DMS53 treated with DMSO at 0.1 percent for 48 hours (cell line): ENCODE results near the gene CALR.
"Not testable (repeated sequence)": the region's sequence is repeated elsewhere in the genome, so short reads cannot be mapped to it uniquely, and the experiment has no call there.

Experiments
- DNase-seq: peaks from one replicate; lab custom pipeline; 2025; ENCODE audit not compliant: unreplicated experiment; lab: John Stamatoyannopoulos, UW

The CALR gene

GRCh38 chr19:12952488-12953137, 14.2 kb downstream of the CALR start:
- no peak for DNase-seq

GRCh38 chr19:12953138-12953798, 14.9 kb downstream of the CALR start:
- DNase-seq = no peak

DNA sequence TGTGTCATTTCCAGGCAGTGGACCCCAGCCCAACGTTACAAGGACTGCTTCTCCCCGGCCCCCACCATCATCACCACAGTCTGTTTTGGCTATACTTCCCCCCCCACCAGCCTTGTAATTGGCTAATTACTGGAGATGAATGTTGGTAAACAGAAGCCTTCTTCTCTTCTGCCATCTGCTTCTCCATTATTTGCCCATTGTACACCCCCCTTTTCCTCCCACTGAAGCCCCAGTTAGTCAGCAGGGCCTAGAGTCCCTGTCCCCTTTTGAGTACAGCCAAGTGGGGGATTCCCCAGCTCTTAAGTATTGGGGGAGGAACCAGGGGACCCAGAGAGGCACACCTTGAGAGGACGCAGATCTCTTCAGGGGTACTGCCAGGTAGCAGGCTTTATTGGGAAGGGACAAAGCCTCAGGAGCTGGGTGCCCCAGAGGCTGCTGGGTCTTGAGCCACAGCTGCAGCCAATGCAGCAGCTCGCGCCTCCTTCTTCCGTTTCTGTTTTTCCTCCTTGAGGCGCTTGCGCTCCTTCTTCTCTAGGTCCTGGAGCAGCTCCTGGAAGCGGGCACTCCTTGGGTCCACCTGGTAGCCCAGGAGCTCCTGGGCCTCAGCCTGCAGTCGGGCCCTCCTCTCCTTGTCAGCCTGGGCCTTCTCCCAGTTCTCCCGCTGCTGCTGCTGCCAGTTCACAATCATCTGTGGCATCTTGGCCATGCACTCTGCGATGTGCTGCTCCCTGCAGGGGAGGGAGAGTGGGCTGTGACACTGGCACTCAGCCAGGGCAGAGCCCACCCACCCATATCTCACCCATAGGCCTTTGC, 15.6 kb downstream of the CALR start:
- DNase-seq = no peak

- no peak for DNase-seq
Observed at GRCh38 chr19:12954612-12954962, 16.2 kb downstream of the CALR start.

DNA sequence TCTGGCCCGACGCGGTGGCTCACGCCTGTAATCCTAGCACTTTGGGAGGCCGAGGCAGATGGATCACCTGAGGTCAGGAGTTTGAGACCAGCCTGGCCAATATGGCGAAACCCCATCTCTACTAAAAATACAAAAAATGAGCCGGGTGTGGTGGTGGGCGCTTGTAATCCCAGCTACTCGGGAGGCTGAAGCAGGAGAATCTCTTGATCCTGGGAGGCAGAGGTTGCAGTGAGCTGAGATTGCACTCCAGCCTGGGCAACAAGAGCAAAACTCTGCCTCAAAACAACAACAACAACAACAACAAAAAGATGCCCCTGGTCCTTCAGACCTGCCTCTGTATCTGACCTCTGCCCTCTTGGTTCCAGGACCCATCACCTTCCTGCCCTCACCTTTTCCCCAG, 17.2 kb downstream of the CALR start:
- not testable (repeated sequence) for DNase-seq

- no peak for DNase-seq
Observed at GRCh38 chr19:12955996-12956395, 17.6 kb downstream of the CALR start.

DNA sequence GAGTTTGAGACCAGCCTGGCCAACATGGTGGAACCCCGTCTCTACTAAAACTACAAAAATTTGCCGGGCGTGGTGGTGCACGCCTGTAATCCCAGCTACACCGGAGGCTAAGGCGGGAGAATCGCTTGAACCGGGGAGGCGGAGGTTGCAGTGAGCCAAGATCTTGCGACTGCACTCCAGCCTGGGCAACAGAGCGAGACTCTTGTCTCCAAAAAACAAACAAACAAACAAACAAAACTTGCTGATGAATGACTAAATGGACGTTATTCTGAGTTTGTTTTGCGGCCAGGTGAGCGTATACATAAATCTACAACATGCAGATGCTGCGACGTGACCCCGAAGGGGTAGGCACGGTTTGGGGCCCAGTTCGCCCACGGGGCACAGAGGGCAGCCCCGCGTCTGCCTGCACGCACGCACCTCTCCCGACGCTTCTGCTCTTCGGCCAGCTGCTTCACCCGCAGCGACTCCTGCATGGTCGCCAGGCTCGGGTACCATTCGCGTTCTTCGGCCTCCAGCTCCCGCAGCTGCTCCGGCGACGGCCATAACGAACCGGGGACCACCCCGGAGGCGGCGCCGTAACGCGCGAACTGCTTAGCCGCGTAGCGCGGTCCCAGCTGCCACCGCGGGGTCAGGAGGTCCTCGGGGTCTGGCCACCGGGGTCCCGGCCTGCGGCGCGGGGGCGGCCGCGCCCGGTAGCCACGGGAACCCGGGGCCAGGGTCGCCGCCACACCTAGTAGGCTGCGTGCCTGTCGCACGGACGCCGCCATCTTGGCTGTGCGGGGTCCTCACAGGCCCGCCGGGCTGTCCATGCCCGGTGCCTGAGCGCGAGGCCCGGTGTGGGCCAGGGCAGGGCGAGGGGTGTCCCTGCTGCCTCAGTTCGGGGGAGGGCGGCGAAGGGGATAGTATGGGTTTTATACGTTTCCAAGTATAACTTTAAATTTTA, 18.3 kb downstream of the CALR start, which contains the start of gene GADD45GIP1:
Gene GADD45GIP1, minus strand, starts transcription at position 778 of the 943 bp plus-strand sequence. Its CDS starts 11 bp downstream, at position 767.
- DNase-seq = peak; percentile 66

GRCh38 chr19:12957389-12957952, 19.1 kb downstream of the CALR start:
- not testable (repeated sequence) for DNase-seq

DNA sequence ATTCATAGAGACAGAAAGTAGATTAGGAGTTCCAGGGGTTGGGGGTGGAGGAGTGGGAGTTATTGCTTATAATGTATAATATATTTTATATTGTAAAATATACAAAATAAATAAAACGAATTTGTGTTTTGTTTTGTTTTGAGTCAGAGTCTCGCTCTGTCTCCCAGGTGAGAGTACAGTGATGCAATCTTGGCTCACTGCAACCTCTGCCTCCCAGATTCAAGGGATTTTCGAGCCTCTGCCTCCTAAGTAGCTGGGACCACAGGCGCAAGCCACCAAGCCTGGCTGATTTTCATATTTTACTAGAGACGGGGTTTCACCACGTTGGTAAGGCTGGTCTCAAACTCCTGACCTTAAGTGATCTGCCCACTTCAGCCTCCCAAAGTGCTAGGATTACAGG, 21.1 kb downstream of the CALR start:
- DNase-seq = no peak

GRCh38 chr19:12965017-12965811, 26.8 kb downstream of the CALR start:
- DNase-seq = peak; percentile 28

DNA sequence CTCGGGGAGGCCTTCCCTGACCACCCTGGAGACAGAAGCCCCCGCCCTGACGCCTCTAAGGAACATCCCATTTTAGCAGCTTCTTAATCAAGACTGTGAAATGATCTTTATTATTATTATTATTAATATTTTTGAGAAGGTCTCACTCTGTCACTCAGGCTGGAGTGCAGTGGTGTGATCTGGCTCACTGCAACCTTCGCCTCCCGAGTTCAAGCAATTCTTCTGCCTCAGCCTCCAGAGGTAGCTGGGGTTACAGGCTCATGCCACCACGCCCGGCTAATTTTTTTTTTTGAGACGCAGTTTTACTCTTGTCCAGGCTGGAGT, 27.4 kb downstream of the CALR start:
- no peak for DNase-seq

DNA sequence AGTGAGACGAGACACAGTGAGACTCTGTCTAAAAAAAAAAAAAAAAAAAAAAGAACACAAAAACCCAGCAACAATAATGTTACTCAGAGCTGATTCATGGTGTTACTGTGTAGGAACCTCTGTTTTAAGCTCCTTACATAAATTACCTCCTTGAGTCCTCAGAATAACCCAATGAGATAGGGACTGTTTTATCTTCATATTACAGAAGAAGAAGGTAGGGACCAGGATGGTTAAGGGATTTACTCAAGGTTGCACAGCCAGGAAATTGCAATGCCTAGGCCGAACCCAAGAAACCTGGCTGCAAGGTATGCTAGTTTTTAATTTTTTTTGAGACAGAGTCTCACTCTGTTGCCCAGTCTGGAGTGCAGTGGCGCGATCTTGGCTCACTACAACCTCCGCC, 29.5 kb downstream of the CALR start:
- DNase-seq = no peak

- DNase-seq = no peak
Observed at GRCh38 chr19:12969292-12969988, 31.0 kb downstream of the CALR start, which contains the start of gene DAND5. DAND5 (plus strand) TSS chr19:12969576; CDS start chr19:12969661, 85 bp downstream.

GRCh38 chr19:12970070-12970820, 31.8 kb downstream of the CALR start:
- DNase-seq = no peak

- DNase-seq = no peak
Observed at GRCh38 chr19:12973236-12973635, 34.8 kb downstream of the CALR start.

- no peak for DNase-seq
Observed at GRCh38 chr19:12974301-12975220, 36.2 kb downstream of the CALR start.

DNA sequence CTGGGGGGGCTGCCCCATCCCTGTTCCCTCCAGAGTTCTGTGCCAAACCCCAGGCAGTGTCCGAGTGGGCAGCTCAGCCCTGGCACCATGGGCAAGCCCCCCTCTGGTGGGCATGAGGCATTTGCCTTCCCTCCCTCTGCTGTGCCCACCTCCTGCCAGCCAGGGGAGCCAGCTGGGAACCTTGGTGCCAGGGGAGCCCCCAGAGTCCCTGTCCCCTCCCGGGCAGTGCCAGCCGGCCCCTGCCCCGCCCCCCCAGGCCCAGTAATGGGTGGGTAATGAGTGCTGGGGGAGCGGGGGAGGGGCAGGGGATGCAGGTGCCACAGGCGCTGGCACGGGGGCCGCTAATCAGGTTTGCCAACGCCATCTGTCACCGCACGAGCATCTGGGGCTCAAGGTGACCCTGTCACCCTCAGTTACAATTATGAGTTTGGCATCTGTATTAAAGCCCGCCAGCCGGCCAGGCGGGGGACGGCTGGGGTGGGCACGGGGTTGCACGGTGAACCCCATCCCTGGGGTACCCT, 36.9 kb downstream of the CALR start:
- DNase-seq = no peak
